WERI-Rb-1 (cell line): Measurements from ENCODE around the gene NLRX1.

Experiments
- DNase-seq: peaks from one replicate; pipeline ENCODE4 v3.0.0-alpha.2; 2020
- H3K27ac ChIP-seq: fragments of 250-450 bp; sonication (Bioruptor Pico); 2 replicates; pipeline ENCODE4 v1.5.1; 2020; ENCODE audit warnings: mild to moderate bottlenecking, moderate library complexity
- H3K27me3 ChIP-seq: fragments of 250-450 bp; sonication (Bioruptor Pico); 2 replicates; pipeline ENCODE4 v1.5.1; 2021; ENCODE audit warnings: mild to moderate bottlenecking, low read depth, moderate library complexity; ENCODE audit not compliant: insufficient read depth, severe bottlenecking
- H3K36me3 ChIP-seq: fragments of 250-450 bp; sonication (Bioruptor Pico); 2 replicates; pipeline ENCODE4 v1.5.1; 2020; ENCODE audit warnings: mild to moderate bottlenecking, moderate library complexity
- H3K4me3 ChIP-seq: 2 replicates; pipeline ENCODE4 v1.5.1; 2011; ENCODE audit warnings: low read depth, mild to moderate bottlenecking, control low read depth, low read length
- H3K9me3 ChIP-seq: fragments of 250-450 bp; sonication (Bioruptor Pico); 2 replicates; pipeline ENCODE4 v1.5.1; 2021; ENCODE audit warnings: mild to moderate bottlenecking, moderate library complexity; ENCODE audit not compliant: severe bottlenecking
- TF ChIP-seq, protein P1 (sequence below): IDR thresholded peaks from 2 replicates; pipeline ENCODE4 v1.5.1; 2011; ENCODE audit warnings: low read depth, mild to moderate bottlenecking, control low read depth, inconsistent platforms, low read length

The NLRX1 gene

DNA sequence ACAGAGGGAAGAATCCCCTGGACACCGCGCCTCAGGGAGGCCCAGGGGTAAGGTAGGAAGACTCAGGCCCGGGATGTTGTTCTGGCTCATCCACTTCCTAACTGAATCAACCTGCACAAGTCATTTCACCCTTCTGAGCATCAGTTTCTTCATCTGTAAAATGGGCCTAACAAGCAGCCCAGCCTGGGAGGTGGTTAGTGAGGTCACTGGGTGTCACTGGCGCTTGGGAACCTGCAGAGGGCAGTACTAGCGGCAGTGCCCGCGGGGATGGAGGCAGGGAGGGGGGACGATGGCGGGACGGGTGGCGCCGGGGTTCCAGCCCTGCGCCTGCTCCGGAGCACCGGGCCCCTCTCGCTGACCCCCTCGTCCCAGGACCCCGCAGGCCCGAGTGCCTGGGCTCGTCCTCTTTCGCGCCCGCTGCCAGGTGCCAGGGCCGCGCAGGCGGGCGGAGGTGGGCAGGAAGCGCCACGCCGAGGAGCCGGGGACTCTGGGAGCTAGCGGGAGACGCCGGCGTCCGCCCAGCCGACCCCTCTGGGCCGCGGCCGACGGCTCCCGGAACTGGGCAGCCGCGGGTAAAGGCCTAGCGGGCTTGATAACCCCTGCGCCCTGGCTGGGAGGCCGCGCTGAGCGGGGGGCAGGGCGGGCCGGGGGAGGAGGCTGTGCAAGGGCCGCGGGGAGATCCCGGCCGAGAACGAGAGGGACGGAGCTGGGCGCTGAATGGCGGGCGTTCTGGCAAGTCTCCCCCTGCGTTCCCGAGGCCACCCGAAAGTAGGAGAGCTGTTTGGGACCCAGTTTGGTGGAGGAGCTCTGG is at the start of gene NLRX1:
Gene NLRX1 (plus strand): TSS at position 255 of the 811 bp plus-strand sequence. CDS start 2,679 bp downstream, outside the sequence.
- peak; percentile 87 for DNase-seq
- no peaks in the 10 kb centered on the region for H3K36me3 ChIP-seq
- TF ChIP-seq, protein P1, sequence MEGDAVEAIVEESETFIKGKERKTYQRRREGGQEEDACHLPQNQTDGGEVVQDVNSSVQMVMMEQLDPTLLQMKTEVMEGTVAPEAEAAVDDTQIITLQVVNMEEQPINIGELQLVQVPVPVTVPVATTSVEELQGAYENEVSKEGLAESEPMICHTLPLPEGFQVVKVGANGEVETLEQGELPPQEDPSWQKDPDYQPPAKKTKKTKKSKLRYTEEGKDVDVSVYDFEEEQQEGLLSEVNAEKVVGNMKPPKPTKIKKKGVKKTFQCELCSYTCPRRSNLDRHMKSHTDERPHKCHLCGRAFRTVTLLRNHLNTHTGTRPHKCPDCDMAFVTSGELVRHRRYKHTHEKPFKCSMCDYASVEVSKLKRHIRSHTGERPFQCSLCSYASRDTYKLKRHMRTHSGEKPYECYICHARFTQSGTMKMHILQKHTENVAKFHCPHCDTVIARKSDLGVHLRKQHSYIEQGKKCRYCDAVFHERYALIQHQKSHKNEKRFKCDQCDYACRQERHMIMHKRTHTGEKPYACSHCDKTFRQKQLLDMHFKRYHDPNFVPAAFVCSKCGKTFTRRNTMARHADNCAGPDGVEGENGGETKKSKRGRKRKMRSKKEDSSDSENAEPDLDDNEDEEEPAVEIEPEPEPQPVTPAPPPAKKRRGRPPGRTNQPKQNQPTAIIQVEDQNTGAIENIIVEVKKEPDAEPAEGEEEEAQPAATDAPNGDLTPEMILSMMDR, result peak; percentile 89
- no peaks in the 10 kb centered on the region for H3K9me3 ChIP-seq
- no peaks in the 10 kb centered on the region for H3K27me3 ChIP-seq
- peak within 1 kb of the TSS; percentile 64 for H3K4me3 ChIP-seq
- H3K27ac ChIP-seq, result peak within 1 kb of the TSS; percentile 91

- TF ChIP-seq, protein P1, result no peak
- DNase-seq, result no peak
- no peak overlapping the region for H3K27ac ChIP-seq
- no peak overlapping the region for H3K4me3 ChIP-seq
- H3K36me3 ChIP-seq, result peaks cover 21% of the 10 kb centered on the region
- no peaks in the 10 kb centered on the region for H3K9me3 ChIP-seq
- H3K27me3 ChIP-seq, result no peaks in the 10 kb centered on the region
Measured at GRCh38 chr11:119118946-119119345, 49.6 kb upstream of the NLRX1 start.

DNA sequence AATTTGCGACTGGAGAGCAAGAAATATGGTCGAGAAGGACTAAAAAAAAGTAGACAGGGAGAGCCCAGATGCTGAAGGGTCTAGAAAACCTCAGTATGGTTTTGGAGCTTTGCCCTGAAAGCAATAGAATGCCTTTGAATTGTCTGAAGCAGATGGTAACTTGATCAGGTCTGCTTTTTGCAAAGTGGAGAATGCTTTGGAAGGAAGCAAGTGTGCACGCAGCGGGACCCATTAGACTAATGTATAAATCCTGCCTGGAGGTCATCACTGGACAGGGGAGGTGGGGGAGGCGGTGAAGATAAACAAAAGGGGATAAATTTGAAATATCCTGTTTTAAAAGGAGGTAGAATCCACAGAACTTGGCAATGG is 47.9 kb upstream of the NLRX1 start:
- H3K36me3 ChIP-seq, result peaks cover 21% of the 10 kb centered on the region
- TF ChIP-seq, protein P1, result no peak
- peak overlapping the region; percentile 94 for H3K27ac ChIP-seq
- no peaks in the 10 kb centered on the region for H3K27me3 ChIP-seq
- H3K9me3 ChIP-seq, result no peaks in the 10 kb centered on the region
- DNase-seq, result peak; percentile 52
- peak overlapping the region; percentile 42 for H3K4me3 ChIP-seq

DNA sequence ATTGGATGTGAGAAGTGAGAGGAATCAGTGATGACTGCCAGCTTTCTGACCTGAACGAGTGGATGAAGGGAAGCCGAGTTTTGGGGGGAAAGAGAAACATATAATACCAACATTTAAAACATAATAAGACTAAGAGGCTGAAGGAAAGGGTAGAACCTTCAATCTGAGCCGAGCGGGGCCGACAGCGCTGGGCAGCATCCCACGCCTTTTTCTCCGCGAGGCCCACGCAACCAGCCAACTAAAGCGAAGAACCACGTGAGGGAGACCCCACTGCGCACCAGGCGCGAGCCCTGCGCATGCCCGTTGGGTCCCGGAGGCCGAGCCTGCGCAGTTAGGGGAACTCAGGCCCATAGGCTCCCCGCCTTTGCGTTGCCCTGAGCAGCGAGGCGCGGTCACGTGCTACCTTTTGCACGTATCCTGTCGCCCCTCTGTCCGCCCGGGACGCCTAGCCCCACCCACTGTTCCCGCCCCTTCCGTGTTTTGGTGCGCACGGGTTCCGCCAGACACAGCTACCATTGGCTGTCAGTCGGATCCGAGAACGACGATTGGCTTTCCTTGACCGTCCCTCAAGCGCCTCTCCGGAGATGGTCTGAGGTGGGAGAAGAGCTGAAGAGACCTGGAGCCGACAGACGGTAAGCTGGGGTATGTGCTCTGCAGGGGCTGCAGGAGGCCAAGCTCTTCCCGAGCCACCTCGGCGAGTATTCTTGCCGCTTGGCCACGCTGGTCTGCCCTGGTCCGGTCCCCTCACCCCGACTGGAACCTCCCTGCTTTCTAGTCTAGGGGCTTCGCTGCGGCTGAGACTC is 47.3 kb upstream of the NLRX1 start, which contains the start of gene HINFP:
Gene HINFP (plus strand): TSS at position 573 of the 803 bp plus-strand sequence. CDS start 5,365 bp downstream, outside the sequence.
- Histone ChIP-seq H3K27me3 (no peaks in the 10 kb centered on the region), H3K9me3 (no peaks in the 10 kb centered on the region), H3K4me3 (peak within 1 kb of the TSS; percentile 90), H3K36me3 (peaks cover 20% of the 10 kb centered on the region), H3K27ac (peak within 1 kb of the TSS; percentile 94)
- TF ChIP-seq, protein P1, result no peak
- DNase-seq, result peak; percentile 100

DNA sequence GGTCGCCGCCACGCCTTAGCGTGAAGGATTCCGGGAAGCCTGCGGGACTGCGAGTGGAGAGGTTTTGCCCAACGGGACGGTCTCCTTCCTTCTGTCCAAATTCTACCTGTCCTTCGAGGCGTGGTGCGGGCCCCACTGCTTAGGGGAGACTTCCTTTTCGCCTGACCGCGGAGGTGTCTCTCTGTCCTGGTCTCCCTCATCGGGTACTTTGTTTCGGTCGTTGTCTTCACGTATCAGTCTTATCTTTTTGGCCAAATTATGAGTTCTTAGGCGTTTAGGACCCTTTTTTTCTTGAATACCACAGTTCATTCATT is 46.8 kb upstream of the NLRX1 start:
- peak overlapping the region; percentile 90 for H3K4me3 ChIP-seq
- peaks cover 19% of the 10 kb centered on the region for H3K36me3 ChIP-seq
- TF ChIP-seq, protein P1, result no peak
- no peaks in the 10 kb centered on the region for H3K9me3 ChIP-seq
- DNase-seq, result no peak
- H3K27me3 ChIP-seq, result no peaks in the 10 kb centered on the region
- H3K27ac ChIP-seq, result peak overlapping the region; percentile 91
